Kidney (tissue), 14 donors: ENCODE results near the gene CCDC88C. TPM values are rescaled to one million over a fixed set of nuclear protein-coding genes. Genes with fewer than 3 reads are reported as not detected.

Experiments used
- DNase-seq, 5 donors: peaks; one replicate each; pipeline ENCODE4 v3.0.0-alpha.2; 2013 to 2020
- FAIRE-seq: peaks from 2 replicates; lab custom pipeline; 2012; peaks lifted over from hg19 to GRCh38; lab: Jason Lieb, UNC
- H3K27ac ChIP-seq, 2 donors: one replicate each; pipeline ENCODE4 v1.7.0; 2013; ENCODE audit warnings: low read depth in 2 of 2, low read length in 2 of 2, inconsistent platforms in 1 of 2
- H3K27me3 ChIP-seq: one replicate; pipeline ENCODE4 v1.7.1; 2013; ENCODE audit warnings: low read length, inconsistent platforms; ENCODE audit not compliant: control insufficient read depth, insufficient read depth
- H3K36me3 ChIP-seq, 3 donors: one replicate each; pipeline versions ENCODE4 v1.7.0 to v1.7.1; 2013; ENCODE audit warnings: low read length in 3 of 3, control low read depth in 1 of 3, inconsistent platforms in 1 of 3; ENCODE audit not compliant: insufficient read depth in 3 of 3, control insufficient read depth in 2 of 3
- H3K4me1 ChIP-seq, 3 donors: one replicate each; pipeline versions ENCODE4 v1.7.0 to v1.7.1; 2013; ENCODE audit warnings: low read length in 3 of 3, inconsistent platforms in 1 of 3, low read depth in 1 of 3; ENCODE audit not compliant: control insufficient read depth in 2 of 3, insufficient read depth in 2 of 3
- H3K4me3 ChIP-seq, 3 donors: one replicate each; pipeline versions ENCODE4 v1.7.0 to v1.8.1; 2013; ENCODE audit warnings: low read length in 3 of 3, control low read depth in 1 of 3, inconsistent platforms in 1 of 3
- H3K9ac ChIP-seq, 3 donors: one replicate each; pipeline versions ENCODE4 v1.7.0 to v1.7.1; 2013; ENCODE audit warnings: low read length in 3 of 3, control low read depth in 1 of 3, inconsistent platforms in 1 of 3
- H3K9me3 ChIP-seq, 3 donors: one replicate each; pipeline versions ENCODE4 v1.7.0 to v1.7.1; 2013; ENCODE audit warnings: low read length in 3 of 3, control low read depth in 1 of 3, inconsistent platforms in 1 of 3; ENCODE audit not compliant: control insufficient read depth in 2 of 3, insufficient read depth in 1 of 3
- intact Hi-C: fragments of 100-400 bp; cut with DNase I; formaldehyde crosslinking; loops from one replicate; pipeline ENCODE4 v1.11.1; 2022
- polyA plus RNA-seq: library from polyadenylated mRNA; stranded (reverse); fragments of 350-450 nt; fragmentation: Illumina TruSeq; extraction: RNeasy Lipid Tissue Mini Kit (QIAGEN cat#74804); gene quantifications from one replicate; pipeline ENCODE4 v1.2.3, GENCODE V29; 2014; ENCODE audit warnings: low read depth, low replicate concordance; ENCODE audit not compliant: insufficient read depth
- total RNA-seq: library from RNA; stranded (reverse); fragmentation: NEBNext Ultra II Directional; extraction: Animal tissue kit (Norgen Biotek cat#: 25700); gene quantifications from one replicate; pipeline ENCODE4 v1.2.1, GENCODE V29; 2021
- TF ChIP-seq, protein P1 (sequence below): IDR thresholded peaks from 3 replicates; pipeline ENCODE4 v1.5.1; 2012; ENCODE audit warnings: mild to moderate bottlenecking, moderate library complexity, borderline replicate concordance; ENCODE audit not compliant: insufficient read depth; ENCODE audit errors: extremely low read depth
- donor health status: control.
- donor health status: control.
- donor health status: control.
- donor health status: control.
- donor health status: control.
- donor health status: DM: yes; HTN: yes; CAD: no.
- donor health status: Normal renal cell carcinoma (clear cell type).

The CCDC88C gene
- total and polyA plus RNA-seq, 2 donors from 2014 or later = 6.6 to 32.8 TPM

DNA sequence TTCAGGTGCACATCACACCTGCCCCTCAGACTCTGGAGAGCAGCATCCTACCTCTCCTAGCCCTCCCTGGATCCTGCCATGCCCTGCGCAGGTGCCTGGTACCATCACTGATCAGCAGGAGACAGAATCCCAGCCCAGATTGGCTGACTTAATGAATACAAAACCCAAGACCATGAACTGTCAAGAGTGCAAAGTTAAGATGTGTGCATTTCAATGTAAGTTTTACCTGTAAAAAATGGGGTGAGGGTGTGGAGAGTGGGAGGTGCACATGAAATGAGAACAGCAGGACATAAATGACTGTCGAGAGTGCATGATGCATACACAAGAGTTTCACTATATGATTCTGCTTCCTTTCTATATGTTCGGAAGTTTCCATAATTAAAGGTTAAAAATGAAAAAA lies 115.2 kb downstream of the CCDC88C start:
- Histone ChIP-seq H3K9me3 (no peaks in the 10 kb centered on the region), H3K27me3 (no peaks in the 10 kb centered on the region), H3K9ac (no peak overlapping the region), H3K36me3 (peaks cover 3 to 20% (median 3%) of the 10 kb centered on the region in 3 donors), H3K27ac (no peak overlapping the region), H3K4me1 (no peaks in the 10 kb centered on the region), H3K4me3 (no peak overlapping the region)
- DNase-seq (no peak), FAIRE-seq (no peak)
- intact Hi-C loops = no loop called here
- TF ChIP-seq, protein P1, sequence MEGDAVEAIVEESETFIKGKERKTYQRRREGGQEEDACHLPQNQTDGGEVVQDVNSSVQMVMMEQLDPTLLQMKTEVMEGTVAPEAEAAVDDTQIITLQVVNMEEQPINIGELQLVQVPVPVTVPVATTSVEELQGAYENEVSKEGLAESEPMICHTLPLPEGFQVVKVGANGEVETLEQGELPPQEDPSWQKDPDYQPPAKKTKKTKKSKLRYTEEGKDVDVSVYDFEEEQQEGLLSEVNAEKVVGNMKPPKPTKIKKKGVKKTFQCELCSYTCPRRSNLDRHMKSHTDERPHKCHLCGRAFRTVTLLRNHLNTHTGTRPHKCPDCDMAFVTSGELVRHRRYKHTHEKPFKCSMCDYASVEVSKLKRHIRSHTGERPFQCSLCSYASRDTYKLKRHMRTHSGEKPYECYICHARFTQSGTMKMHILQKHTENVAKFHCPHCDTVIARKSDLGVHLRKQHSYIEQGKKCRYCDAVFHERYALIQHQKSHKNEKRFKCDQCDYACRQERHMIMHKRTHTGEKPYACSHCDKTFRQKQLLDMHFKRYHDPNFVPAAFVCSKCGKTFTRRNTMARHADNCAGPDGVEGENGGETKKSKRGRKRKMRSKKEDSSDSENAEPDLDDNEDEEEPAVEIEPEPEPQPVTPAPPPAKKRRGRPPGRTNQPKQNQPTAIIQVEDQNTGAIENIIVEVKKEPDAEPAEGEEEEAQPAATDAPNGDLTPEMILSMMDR = no peak

DNA sequence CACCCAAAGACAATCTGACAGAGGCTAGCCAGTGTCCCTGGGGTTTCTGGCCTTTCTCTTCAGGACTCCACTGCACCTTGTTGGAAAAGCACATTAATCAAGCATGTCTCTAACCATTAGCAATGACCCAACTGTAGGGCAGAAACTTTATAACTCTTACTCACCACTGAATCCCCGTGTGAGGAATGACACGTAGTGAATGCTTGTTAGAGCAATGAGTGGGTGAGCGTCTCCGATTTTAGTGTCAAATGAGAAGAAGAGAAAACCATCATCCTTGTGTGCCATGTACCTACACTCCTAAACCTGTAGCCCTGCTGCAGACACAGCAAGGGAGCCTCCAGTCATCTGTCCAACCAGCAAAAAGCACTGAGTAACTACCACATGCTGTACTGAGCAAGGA lies 116.7 kb downstream of the CCDC88C start:
- TF ChIP-seq, protein P1 = no peak
- Histone ChIP-seq H3K27ac (no peak overlapping the region), H3K9ac (no peak overlapping the region), H3K9me3 (no peaks in the 10 kb centered on the region), H3K4me3 (no peak overlapping the region), H3K4me1 (no peaks in the 10 kb centered on the region), H3K36me3 (peaks cover 3 to 21% (median 7%) of the 10 kb centered on the region in 3 donors), H3K27me3 (no peaks in the 10 kb centered on the region)
- FAIRE-seq = no peak
- intact Hi-C loops = no loop called here
- DNase-seq = no peak

DNA sequence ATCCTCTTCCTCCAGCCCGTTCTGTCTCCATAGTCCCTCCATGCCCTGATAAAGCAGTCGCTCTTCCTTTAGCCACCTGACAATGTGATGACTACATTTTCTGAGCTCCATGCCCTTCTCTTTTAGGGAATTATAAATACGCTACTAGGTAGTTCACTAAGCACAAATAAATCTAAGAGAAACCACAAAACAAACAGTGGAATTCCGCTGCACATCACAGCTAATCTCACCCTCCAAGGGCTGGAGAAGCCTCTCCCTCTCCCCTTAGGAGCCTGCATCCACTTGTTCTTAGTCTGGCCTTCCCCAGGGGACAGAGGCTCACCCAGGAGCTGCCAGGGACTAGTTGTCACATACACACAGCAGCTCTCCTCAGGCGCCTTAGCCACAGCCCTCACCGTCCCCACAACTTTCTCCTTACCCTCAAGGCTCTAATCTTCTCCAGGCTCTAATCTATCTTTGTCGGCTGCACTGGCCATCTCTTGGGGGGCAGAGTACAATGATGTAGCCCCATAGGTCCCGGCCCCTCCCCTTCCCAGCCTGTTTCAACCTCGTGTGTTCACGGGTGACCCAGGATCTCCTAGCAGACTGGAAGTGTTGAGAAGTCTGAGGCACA lies 117.2 kb downstream of the CCDC88C start:
- no peaks in the 10 kb centered on the region for H3K4me1 ChIP-seq
- TF ChIP-seq, protein P1 = no peak
- H3K27ac ChIP-seq = no peak overlapping the region
- intact Hi-C loops = no loop called here
- H3K4me3 ChIP-seq = no peak overlapping the region
- FAIRE-seq (no peak), DNase-seq (peak in 1 of 5 donors; percentile 26)
- H3K36me3 ChIP-seq = peaks cover 3 to 21% (median 9%) of the 10 kb centered on the region in 3 donors
- H3K27me3 ChIP-seq = no peaks in the 10 kb centered on the region
- no peaks in the 10 kb centered on the region for H3K9me3 ChIP-seq
- H3K9ac ChIP-seq = no peak overlapping the region
